Testis (tissue), 2 donors: ENCODE measurements around the gene SMAD1.

Experiments
- CTCF ChIP-seq, 3 experiments: fragments of 450-650 bp in 2 of 3; fragments of 200-600 bp in 1 of 3; sonication (generic) in 1 of 3; IDR thresholded peaks; one replicate each; pipeline ENCODE4 v1.5.1; 2016 to 2019; ENCODE audit warnings: antibody characterized with exemption in 3 of 3, mild to moderate bottlenecking in 2 of 3, moderate library complexity in 1 of 3
- POLR2A ChIP-seq: fragments of 450-650 bp; IDR thresholded peaks from one replicate; pipeline ENCODE4 v1.6.1; 2017; ENCODE audit warnings: antibody characterized with exemption, mild to moderate bottlenecking, moderate library complexity

GRCh38 chr4:145528601-145529000 lies 46.9 kb downstream of the SMAD1 start:
- TF ChIP-seq CTCF (IDR thresholded peaks at IDR 0.05) = no peak
- TF ChIP-seq POLR2A = no peak
